GM21423 (cell line): Measurements from ENCODE around the gene ZSCAN26.
A peak's percentile ranks its signal among the peaks of the same experiment; 100 is the strongest.

ENCODE experiments used
- ATAC-seq: cut with Tn5 transposase; IDR thresholded peaks from one replicate; pipeline ENCODE4 v1.9.1; 2021; ENCODE audit warnings: mild to moderate bottlenecking, moderate library complexity; ENCODE audit not compliant: unreplicated experiment

Gene ZSCAN26

GRCh38 chr6:28266962-28267694 is at the start of gene ZSCAN26:
Gene ZSCAN26 (plus strand): TSS chr6:28267143. CDS start chr6:28271920, 4,777 bp downstream.
- ATAC-seq, result peak; percentile 86

- ATAC-seq, result no peak
Measured at GRCh38 chr6:28217890-28218289, 49.1 kb upstream of the ZSCAN26 start.

- peak; percentile 59 for ATAC-seq
Measured at GRCh38 chr6:28218312-28219248, 48.4 kb upstream of the ZSCAN26 start.

GRCh38 chr6:28220257-28221133 is 46.4 kb upstream of the ZSCAN26 start:
- ATAC-seq, result no peak

- ATAC-seq, result no peak
Measured at GRCh38 chr6:28224131-28225055, 42.5 kb upstream of the ZSCAN26 start.

- ATAC-seq, result peak; percentile 87
Measured at GRCh38 chr6:28225056-28225834, 41.7 kb upstream of the ZSCAN26 start, which contains the start of gene ZSCAN9. Gene ZSCAN9 (plus strand): TSS chr6:28225275. CDS start chr6:28227085, 1,810 bp downstream.

- no peak for ATAC-seq
Measured at GRCh38 chr6:28226460-28226859, 40.5 kb upstream of the ZSCAN26 start.

- no peak for ATAC-seq
Measured at GRCh38 chr6:28232785-28233184, 34.2 kb upstream of the ZSCAN26 start.

- no peak for ATAC-seq
Measured at GRCh38 chr6:28235912-28236452, 31.0 kb upstream of the ZSCAN26 start.

- ATAC-seq, result no peak
Measured at GRCh38 chr6:28239636-28240035, 27.3 kb upstream of the ZSCAN26 start.

GRCh38 chr6:28240471-28240870 is 26.5 kb upstream of the ZSCAN26 start:
- ATAC-seq, result no peak

GRCh38 chr6:28243946-28244345 is 23.0 kb upstream of the ZSCAN26 start:
- ATAC-seq, result no peak

- ATAC-seq, result no peak
Measured at GRCh38 chr6:28245206-28245941, 21.6 kb upstream of the ZSCAN26 start.

- no peak for ATAC-seq
Measured at GRCh38 chr6:28248916-28249315, 18.0 kb upstream of the ZSCAN26 start.

- ATAC-seq, result no peak
Measured at GRCh38 chr6:28250747-28251146, 16.2 kb upstream of the ZSCAN26 start.

- peak; percentile 54 for ATAC-seq
Measured at GRCh38 chr6:28251661-28252008, 15.3 kb upstream of the ZSCAN26 start.

- peak; percentile 75 for ATAC-seq
Measured at GRCh38 chr6:28252009-28252975, 14.7 kb upstream of the ZSCAN26 start, which contains the start of gene ZKSCAN4. Gene ZKSCAN4 (minus strand): TSS chr6:28252269. CDS start chr6:28251980, 289 bp downstream.
